Glutamatergic neuron (in vitro differentiated cells): Measurements from ENCODE around the gene FNDC3A. TPM values are rescaled to one million over a fixed set of nuclear protein-coding genes. Genes with fewer than 3 reads are reported as not detected.

ENCODE experiments used
- DNase-seq: peaks from one replicate; pipeline ENCODE4 v3.0.0; 2022
- H3K27ac Mint-ChIP-seq: one replicate; pipeline ENCODE4 v1.8.0; 2020; ENCODE audit warnings: mild to moderate bottlenecking, mixed read lengths, inconsistent platforms; ENCODE audit not compliant: unreplicated experiment
- H3K27me3 Mint-ChIP-seq: one replicate; pipeline ENCODE4 v1.8.0; 2020; ENCODE audit warnings: mild to moderate bottlenecking, moderate library complexity, mixed read lengths, inconsistent platforms; ENCODE audit not compliant: unreplicated experiment
- H3K36me3 Mint-ChIP-seq: one replicate; pipeline ENCODE4 v1.8.0; 2020; ENCODE audit warnings: mild to moderate bottlenecking, mixed read lengths, inconsistent platforms; ENCODE audit not compliant: unreplicated experiment
- H3K4me1 Mint-ChIP-seq: one replicate; pipeline ENCODE4 v1.8.0; 2020; ENCODE audit warnings: mild to moderate bottlenecking, low read depth, mixed read lengths, inconsistent platforms; ENCODE audit not compliant: unreplicated experiment
- H3K4me3 Mint-ChIP-seq: one replicate; pipeline ENCODE4 v1.8.0; 2020; ENCODE audit warnings: mild to moderate bottlenecking, mixed read lengths, inconsistent platforms; ENCODE audit not compliant: unreplicated experiment
- H3K9me3 Mint-ChIP-seq: one replicate; pipeline ENCODE4 v1.8.0; 2020; ENCODE audit warnings: mild to moderate bottlenecking, moderate library complexity, mixed read lengths, inconsistent platforms; ENCODE audit not compliant: unreplicated experiment
- CTCF ChIP-seq: fragments of 200-600 bp; sonication (generic); IDR thresholded peaks from one replicate; pipeline ENCODE4 v1.5.0; 2021; ENCODE audit not compliant: partially characterized antibody, unreplicated experiment
- total RNA-seq: library from RNA; stranded (reverse); fragmentation: NEBNext Ultra II Directional; extraction: Animal tissue kit (Norgen Biotek cat#: 25700); gene quantifications from one replicate; pipeline ENCODE4 v1.2.1, GENCODE V29; 2021; ENCODE audit not compliant: unreplicated experiment

FNDC3A gene
- total RNA-seq, 1 donor from 2014 or later: 46.3 TPM

DNA sequence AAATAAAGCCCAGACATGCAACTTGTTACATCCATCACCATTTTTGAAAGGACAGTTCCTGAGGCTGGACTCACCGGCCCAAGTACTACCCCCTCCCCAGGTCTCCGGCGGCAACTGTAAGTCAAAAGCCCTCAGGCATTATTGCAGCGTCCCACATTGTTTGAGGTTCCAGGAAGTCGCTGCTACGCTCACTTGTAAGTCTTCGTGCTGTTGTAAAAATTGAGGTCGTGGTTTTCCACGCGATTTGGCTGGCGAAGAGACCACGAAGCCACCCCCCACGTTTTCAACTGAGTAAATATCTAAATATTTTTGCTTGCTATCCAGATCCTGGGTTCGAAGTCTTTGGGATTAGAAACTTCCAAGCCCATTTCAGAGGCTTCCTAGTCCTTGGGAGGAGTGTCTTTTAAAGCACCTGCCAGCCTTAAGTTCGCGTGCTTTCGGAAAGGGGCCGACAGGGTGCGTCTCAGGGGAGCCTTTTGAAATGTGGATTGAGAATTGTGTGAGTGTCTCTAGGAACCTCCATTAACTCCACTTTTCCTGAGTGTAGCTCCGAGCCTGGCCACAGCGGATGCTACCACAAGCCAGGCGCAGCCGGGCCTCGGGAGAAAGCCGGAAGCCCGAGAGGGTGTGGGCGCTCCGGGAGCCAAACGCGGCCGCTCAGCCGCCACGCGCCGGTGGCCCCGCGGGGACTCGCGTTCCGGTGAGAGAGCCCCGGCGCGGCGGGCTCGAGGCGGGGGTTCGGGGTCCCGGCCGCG is 434 bp upstream of the FNDC3A start:
- TF ChIP-seq CTCF: no peak
- H3K36me3 Mint-ChIP-seq: peaks cover 8% of the 10 kb centered on the region
- H3K27ac Mint-ChIP-seq: peak overlapping the region; percentile 91
- peaks cover 20% of the 10 kb centered on the region for H3K4me1 Mint-ChIP-seq
- peak overlapping the region; percentile 95 for H3K4me3 Mint-ChIP-seq
- H3K9me3 Mint-ChIP-seq: peaks cover 16% of the 10 kb centered on the region
- peaks cover 14% of the 10 kb centered on the region for H3K27me3 Mint-ChIP-seq
- peak; percentile 17 for DNase-seq

DNA sequence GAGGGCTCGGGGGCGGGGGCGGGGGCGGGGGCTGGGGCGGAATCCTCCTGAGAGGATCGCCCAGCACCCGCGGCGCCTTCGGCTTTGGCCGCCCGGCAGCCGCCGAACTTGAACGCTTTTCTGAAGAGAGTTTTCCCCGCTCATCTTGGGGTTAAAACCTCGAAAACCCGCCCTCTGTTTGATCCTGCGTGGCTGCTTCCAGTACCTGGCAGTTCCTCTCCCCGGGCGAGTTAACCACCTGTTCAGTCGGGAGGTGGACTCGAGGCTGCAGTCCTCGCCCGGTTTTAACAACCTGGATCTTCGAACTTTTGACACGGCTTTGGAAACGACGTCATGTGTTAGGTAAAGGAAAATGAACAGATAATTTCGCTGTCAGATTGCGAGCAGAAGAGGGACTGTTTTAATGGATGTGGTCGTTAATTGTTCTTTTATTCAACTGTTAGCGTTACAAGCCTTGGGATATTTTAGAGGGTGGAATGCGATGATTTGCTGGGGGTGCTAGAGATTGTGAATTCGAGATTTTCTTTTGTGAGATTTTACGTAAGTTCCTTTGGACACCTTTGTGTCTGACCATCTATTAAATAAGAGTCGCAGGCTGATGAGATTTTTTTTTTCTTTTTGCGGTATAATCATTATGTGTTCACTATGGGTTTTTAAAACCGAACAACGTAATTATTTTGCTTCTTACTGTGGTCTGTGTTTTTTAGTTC is 1.0 kb downstream of the FNDC3A start:
- peaks cover 16% of the 10 kb centered on the region for H3K9me3 Mint-ChIP-seq
- H3K36me3 Mint-ChIP-seq: peaks cover 8% of the 10 kb centered on the region
- H3K4me3 Mint-ChIP-seq: peak overlapping the region; percentile 91
- H3K4me1 Mint-ChIP-seq: peaks cover 23% of the 10 kb centered on the region
- H3K27me3 Mint-ChIP-seq: peaks cover 14% of the 10 kb centered on the region
- no peak for TF ChIP-seq CTCF
- peak overlapping the region; percentile 87 for H3K27ac Mint-ChIP-seq
- DNase-seq: no peak

DNA sequence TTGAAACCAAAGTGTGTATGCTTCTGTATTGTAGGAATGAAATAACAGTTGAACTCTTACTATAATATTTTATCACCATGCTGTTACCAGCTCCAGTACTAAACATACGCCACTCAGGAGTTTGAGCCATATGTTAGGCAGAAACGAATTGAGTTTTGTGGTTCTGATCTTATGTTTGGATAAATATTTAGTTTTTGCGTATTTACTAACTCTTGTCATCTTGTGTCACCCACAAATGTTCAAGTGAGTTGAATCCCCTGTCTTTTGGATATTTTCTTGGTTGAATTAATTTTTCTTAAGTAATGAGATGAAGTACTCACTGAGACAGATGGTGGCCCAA is 1.5 kb downstream of the FNDC3A start:
- Mint-ChIP-seq H3K4me1 (peaks cover 23% of the 10 kb centered on the region), H3K27ac (peak overlapping the region; percentile 87), H3K36me3 (peaks cover 8% of the 10 kb centered on the region), H3K27me3 (peaks cover 13% of the 10 kb centered on the region), H3K9me3 (peaks cover 16% of the 10 kb centered on the region), H3K4me3 (peak overlapping the region; percentile 91)
- DNase-seq: no peak
- no peak for TF ChIP-seq CTCF

GRCh38 chr13:48977973-48978372 is 2.3 kb downstream of the FNDC3A start:
- TF ChIP-seq CTCF: no peak
- Mint-ChIP-seq H3K4me3 (peak overlapping the region; percentile 81), H3K9me3 (peaks cover 16% of the 10 kb centered on the region), H3K27me3 (peaks cover 13% of the 10 kb centered on the region), H3K4me1 (peaks cover 23% of the 10 kb centered on the region), H3K27ac (peak overlapping the region; percentile 41), H3K36me3 (peaks cover 7% of the 10 kb centered on the region)
- DNase-seq: no peak

DNA sequence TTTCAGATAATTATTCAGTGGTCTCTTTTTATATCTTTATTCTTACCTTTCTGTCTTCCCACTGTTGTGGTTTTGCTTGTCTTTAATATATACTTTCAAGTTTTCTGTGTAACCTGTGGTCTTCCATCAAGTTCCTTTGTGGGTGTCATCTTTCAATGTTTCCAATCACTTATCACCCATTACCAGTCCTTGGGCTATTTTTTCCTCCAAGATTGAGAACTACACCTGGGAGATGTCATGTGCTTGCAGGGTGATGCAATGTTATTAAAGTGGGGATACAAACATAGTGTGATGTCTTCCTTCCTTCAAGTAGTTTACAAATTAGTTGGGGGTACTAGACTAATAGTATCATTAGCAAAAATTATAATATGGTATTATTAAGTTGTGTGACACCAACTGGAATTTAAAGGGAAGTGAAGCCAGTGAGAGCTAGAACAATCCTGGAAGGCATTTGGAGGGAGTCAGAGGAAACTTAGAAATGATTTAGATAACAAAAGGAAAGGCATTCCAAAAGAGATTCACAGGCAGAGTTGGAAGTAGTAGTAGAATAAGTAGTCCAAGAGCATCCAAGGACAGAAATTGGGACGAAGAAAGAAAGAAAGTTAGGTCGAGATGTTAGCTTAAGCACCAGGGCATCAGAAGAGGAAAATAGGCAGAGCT is 3.4 kb downstream of the FNDC3A start:
- Mint-ChIP-seq H3K9me3 (peaks cover 13% of the 10 kb centered on the region), H3K36me3 (no peaks in the 10 kb centered on the region), H3K27me3 (peaks cover 13% of the 10 kb centered on the region), H3K27ac (peak overlapping the region; percentile 41), H3K4me1 (peaks cover 23% of the 10 kb centered on the region), H3K4me3 (peak overlapping the region; percentile 76)
- no peak for DNase-seq
- no peak for TF ChIP-seq CTCF
